OCI-LY7 (cell line): ENCODE measurements around the gene CRY2. TPM values are rescaled to one million over a fixed set of nuclear protein-coding genes. Genes with fewer than 3 reads are reported as not detected.

Source experiments
- BruUV-seq: library from RNA; stranded (reverse); fragments of 400-500 nt; replicated peaks from 2 replicates; lab custom pipeline; 2021; lab: Mats Ljungman, UMichigan
- CTCF ChIA-PET: fragments of 300-600 bp; sonication (Branson Sonifier 250); formaldehyde crosslinking; loops from one replicate; lab custom pipeline; 2022; ENCODE audit warnings: antibody characterized with exemption; ENCODE audit not compliant: unreplicated experiment; lab: Charles Lee
- POLR2A ChIA-PET: fragments of 300-600 bp; sonication (Branson Sonifier 250); formaldehyde crosslinking; loops from one replicate; lab custom pipeline; 2022; ENCODE audit warnings: antibody characterized with exemption; lab: Charles Lee
- DNase-seq: peaks from one replicate; pipeline ENCODE4 v3.0.0-alpha.2; 2015; ENCODE audit warnings: low spot score
- H2AFZ ChIP-seq: fragments of 200-600 bp; sonication (generic), shearing (Covaris generic); 2 replicates; pipeline ENCODE4 v1.6.1; 2014; ENCODE audit warnings: mild to moderate bottlenecking, antibody characterized with exemption, low read length, moderate library complexity
- H3K27ac ChIP-seq: fragments of 200-600 bp; sonication (generic); 2 replicates; pipeline ENCODE4 v1.5.1; 2014; ENCODE audit warnings: mixed run types, low read depth, mild to moderate bottlenecking, moderate library complexity, low read length, inconsistent platforms; ENCODE audit not compliant: poor library complexity, severe bottlenecking
- H3K36me3 ChIP-seq: fragments of 200-600 bp; sonication (generic); 2 replicates; pipeline ENCODE4 v1.6.1; 2014; ENCODE audit warnings: mild to moderate bottlenecking, antibody characterized with exemption, low read length, moderate library complexity, mixed read lengths; ENCODE audit not compliant: insufficient read depth
- H3K4me1 ChIP-seq: fragments of 200-600 bp; sonication (generic); 2 replicates; pipeline ENCODE4 v1.5.1; 2014; ENCODE audit warnings: mild to moderate bottlenecking, low read length; ENCODE audit not compliant: insufficient read depth, poor library complexity, severe bottlenecking
- H3K4me2 ChIP-seq: fragments of 200-600 bp; sonication (generic); 2 replicates; pipeline ENCODE4 v1.6.1; 2014; ENCODE audit warnings: mild to moderate bottlenecking, low read length
- H3K4me3 ChIP-seq: fragments of 200-600 bp; sonication (generic); 2 replicates; pipeline ENCODE4 v1.5.1; 2014; ENCODE audit warnings: mild to moderate bottlenecking, low read depth, low read length; ENCODE audit not compliant: poor library complexity, severe bottlenecking
- H3K79me2 ChIP-seq: fragments of 200-600 bp; sonication (generic); 2 replicates; pipeline ENCODE4 v1.6.1; 2016; ENCODE audit warnings: low read depth, mild to moderate bottlenecking, low read length, moderate library complexity, mixed read lengths; ENCODE audit not compliant: insufficient read depth
- H3K9me2 ChIP-seq: fragments of 200-600 bp; sonication (generic); 2 replicates; pipeline ENCODE4 v1.6.1; 2016; ENCODE audit warnings: mild to moderate bottlenecking, low read length, mixed read lengths; ENCODE audit not compliant: insufficient read depth
- H3K9me3 ChIP-seq: fragments of 200-600 bp; sonication (generic); 2 replicates; pipeline ENCODE4 v1.6.1; 2014; ENCODE audit warnings: mild to moderate bottlenecking, mixed run types, low read length, mixed read lengths
- H4K20me1 ChIP-seq: fragments of 200-600 bp; sonication (generic); 2 replicates; pipeline ENCODE4 v1.6.1; 2014; ENCODE audit warnings: mild to moderate bottlenecking, antibody characterized with exemption, low read length, moderate library complexity, mixed read lengths; ENCODE audit not compliant: insufficient read depth
- EZH2phosphoT487 ChIP-seq: fragments of 200-600 bp; sonication (generic); IDR thresholded peaks from 2 replicates; pipeline ENCODE4 v1.6.1; 2018; ENCODE audit warnings: low read depth, borderline replicate concordance, mild to moderate bottlenecking, mixed run types, antibody characterized with exemption, low read length, moderate library complexity, mixed read lengths
- intact Hi-C: fragments of 100-400 bp; cut with micrococcal nuclease; formaldehyde crosslinking; loops from one replicate; pipeline ENCODE4 v1.10.0; 2022; ENCODE audit not compliant: unreplicated experiment
- total RNA-seq, 2 experiments: library from RNA; depleted of rRNA in 1 of 2; stranded (reverse); fragments of >200 nt in 1 of 2; shearing (Covaris generic) in 1 of 2; gene quantifications; 2 replicates each; pipeline ENCODE4 v1.2.3, GENCODE V29; 2014 to 2022
- TF ChIP-seq, protein P1 (sequence below): fragments of 200-600 bp; sonication (generic); conservative IDR thresholded peaks from 2 replicates; pipeline ENCODE4 v1.5.1; 2014; ENCODE audit warnings: mild to moderate bottlenecking, antibody characterized with exemption, low read length, moderate library complexity, mixed read lengths

CRY2 gene
- total RNA-seq, 2 experiments from 2014 or later = 19.2 to 24.6 TPM

DNA sequence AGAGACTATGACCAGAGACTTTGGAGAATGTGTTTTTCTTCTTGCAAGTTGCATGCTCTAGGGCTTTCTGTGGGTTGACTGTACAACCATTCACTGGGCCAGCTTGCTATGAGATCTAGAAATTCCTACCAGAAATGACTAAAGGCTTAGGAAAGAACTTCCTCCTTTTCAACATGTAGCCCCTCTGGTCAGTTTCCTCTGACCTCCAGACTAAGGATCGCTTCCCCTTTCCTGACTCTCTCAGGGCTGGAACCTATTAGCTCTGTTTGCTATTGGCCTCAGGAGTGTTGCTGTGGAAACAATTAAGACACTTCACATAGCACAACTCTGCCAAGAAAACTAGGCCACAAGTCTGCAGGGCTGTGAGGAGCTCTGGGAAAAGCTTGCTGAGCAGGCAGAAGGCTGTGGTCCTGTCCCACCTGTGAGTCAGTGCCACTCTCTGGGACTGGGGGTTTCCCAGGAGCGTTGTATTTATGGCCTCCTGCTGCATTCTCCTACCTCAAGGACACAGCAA lies 10.7 kb downstream of the CRY2 start:
- Histone ChIP-seq H3K4me2 (no peak overlapping the region), H2AFZ (no peak overlapping the region), H3K4me3 (no peak overlapping the region), H4K20me1 (peaks cover 11% of the 10 kb centered on the region; the same call in 1 of the 2 replicates), H3K9me2 (no peaks in the 10 kb centered on the region), H3K4me1 (peaks cover 9% of the 10 kb centered on the region), H3K9me3 (no peaks in the 10 kb centered on the region), H3K36me3 (peaks cover 67% of the 10 kb centered on the region), H3K79me2 (peaks cover 22% of the 10 kb centered on the region; the same call in 1 of the 2 replicates), H3K27ac (no peak overlapping the region)
- ChIA-PET POLR2A (interaction anchor here (0.6 to 1.1 kb wide), 2 partner anchors 16 to 23 kb away, joined by 3 read pairs; no protein-coding TSS in a partner anchor), CTCF (no interaction called here)
- TF ChIP-seq EZH2phosphoT487 = no peak
- TF ChIP-seq, protein P1, sequence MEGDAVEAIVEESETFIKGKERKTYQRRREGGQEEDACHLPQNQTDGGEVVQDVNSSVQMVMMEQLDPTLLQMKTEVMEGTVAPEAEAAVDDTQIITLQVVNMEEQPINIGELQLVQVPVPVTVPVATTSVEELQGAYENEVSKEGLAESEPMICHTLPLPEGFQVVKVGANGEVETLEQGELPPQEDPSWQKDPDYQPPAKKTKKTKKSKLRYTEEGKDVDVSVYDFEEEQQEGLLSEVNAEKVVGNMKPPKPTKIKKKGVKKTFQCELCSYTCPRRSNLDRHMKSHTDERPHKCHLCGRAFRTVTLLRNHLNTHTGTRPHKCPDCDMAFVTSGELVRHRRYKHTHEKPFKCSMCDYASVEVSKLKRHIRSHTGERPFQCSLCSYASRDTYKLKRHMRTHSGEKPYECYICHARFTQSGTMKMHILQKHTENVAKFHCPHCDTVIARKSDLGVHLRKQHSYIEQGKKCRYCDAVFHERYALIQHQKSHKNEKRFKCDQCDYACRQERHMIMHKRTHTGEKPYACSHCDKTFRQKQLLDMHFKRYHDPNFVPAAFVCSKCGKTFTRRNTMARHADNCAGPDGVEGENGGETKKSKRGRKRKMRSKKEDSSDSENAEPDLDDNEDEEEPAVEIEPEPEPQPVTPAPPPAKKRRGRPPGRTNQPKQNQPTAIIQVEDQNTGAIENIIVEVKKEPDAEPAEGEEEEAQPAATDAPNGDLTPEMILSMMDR = no peak
- BruUV-seq = no TSS peak
- no peak for DNase-seq
- intact Hi-C loops = no loop called here

DNA sequence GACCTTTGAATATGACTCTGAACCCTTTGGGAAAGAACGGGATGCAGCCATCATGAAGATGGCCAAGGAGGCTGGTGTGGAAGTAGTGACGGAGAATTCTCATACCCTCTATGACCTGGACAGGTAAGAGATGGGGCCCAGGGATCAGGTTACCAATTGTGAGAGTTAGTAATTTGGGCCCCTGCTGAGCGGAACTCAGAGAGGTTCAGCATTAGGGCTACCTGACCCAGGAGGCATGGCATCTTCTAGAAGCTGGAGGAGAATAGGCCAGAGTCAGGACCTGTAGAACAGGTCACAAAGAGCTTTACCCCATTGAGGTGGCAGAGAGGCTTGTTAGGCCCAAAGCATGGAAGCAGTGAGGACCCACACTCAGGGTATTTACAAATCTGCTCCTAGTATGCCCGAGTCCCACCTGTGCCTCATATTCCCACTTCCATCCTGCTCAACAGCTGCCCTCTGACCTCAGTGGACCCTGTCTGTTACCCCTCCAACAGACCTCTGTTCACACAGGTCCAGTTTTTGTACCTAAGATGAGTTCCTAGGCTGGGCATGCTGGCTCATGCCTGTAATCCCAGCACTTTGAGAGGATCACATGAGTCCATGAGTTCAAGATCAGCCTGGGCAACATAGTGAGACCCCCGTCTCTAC lies 11.6 kb downstream of the CRY2 start:
- 0 out of 2 replicates have a peak, but pooled peaks cover 2% of the 10 kb centered on the region for H4K20me1 ChIP-seq

More for the DNA sequence above, 11.6 kb downstream of the CRY2 start:
- Histone ChIP-seq H2AFZ (no peak overlapping the region), H3K9me2 (no peaks in the 10 kb centered on the region), H3K9me3 (no peaks in the 10 kb centered on the region), H3K4me2 (no peak overlapping the region), H3K79me2 (peaks cover 13% of the 10 kb centered on the region; the same call in 1 of the 2 replicates), H3K36me3 (peaks cover 76% of the 10 kb centered on the region), H3K4me1 (peaks cover under 1% of the 10 kb centered on the region), H3K27ac (no peak overlapping the region), H3K4me3 (no peak overlapping the region)
- CTCF ChIA-PET = no interaction called here
- no peak for TF ChIP-seq EZH2phosphoT487
- TF ChIP-seq, protein P1 = no peak
- POLR2A ChIA-PET = interaction anchor here (0.8 to 2.5 kb wide), 3 partner anchors 8 to 356 kb away, joined by 3 to 13 read pairs (median 4); no protein-coding TSS in a partner anchor
- BruUV-seq = no TSS peak
- no peak for DNase-seq
- intact Hi-C loops = no loop called here
